Smooth muscle cell (in vitro differentiated cells): ENCODE measurements around the gene LTA4H. TPM values are rescaled to one million over a fixed set of nuclear protein-coding genes. Genes with fewer than 3 reads are reported as not detected.

ENCODE experiments used
- DNase-seq: peaks from one replicate; lab custom pipeline; 2025; ENCODE audit not compliant: unreplicated experiment; lab: John Stamatoyannopoulos, UW
- H2AFZ ChIP-seq: fragments of 200-600 bp; sonication (generic); 2 replicates; pipeline ENCODE4 v1.6.0; 2016; ENCODE audit warnings: antibody characterized with exemption, low read depth, mild to moderate bottlenecking
- H3F3A ChIP-seq: fragments of 200-600 bp; sonication (generic); 2 replicates; pipeline ENCODE4 v1.6.0; 2017; ENCODE audit warnings: antibody characterized with exemption, low read depth
- H3K27ac ChIP-seq: fragments of 200-600 bp; sonication (generic); 2 replicates; pipeline ENCODE4 v1.5.1; 2016; ENCODE audit warnings: low read depth, mild to moderate bottlenecking
- H3K27me3 ChIP-seq: fragments of 200-600 bp; sonication (generic); 2 replicates; pipeline ENCODE4 v1.6.1; 2016; ENCODE audit warnings: low read depth, mild to moderate bottlenecking
- H3K36me3 ChIP-seq: fragments of 200-600 bp; sonication (generic); 2 replicates; pipeline ENCODE4 v1.5.1; 2016; ENCODE audit warnings: low read depth
- H3K4me1 ChIP-seq: fragments of 200-600 bp; sonication (generic); 2 replicates; pipeline ENCODE4 v1.5.1; 2016; ENCODE audit warnings: low read depth
- H3K4me2 ChIP-seq: fragments of 200-600 bp; sonication (generic); 2 replicates; pipeline ENCODE4 v1.6.0; 2016; ENCODE audit warnings: mild to moderate bottlenecking
- H3K4me3 ChIP-seq: fragments of 200-600 bp; sonication (generic); 2 replicates; pipeline ENCODE4 v1.5.1; 2016; ENCODE audit warnings: mild to moderate bottlenecking
- H3K79me2 ChIP-seq: fragments of 200-600 bp; sonication (generic); 2 replicates; pipeline ENCODE4 v1.6.0; 2016; ENCODE audit warnings: low read depth, mild to moderate bottlenecking
- H3K9ac ChIP-seq: fragments of 200-600 bp; sonication (generic); 2 replicates; pipeline ENCODE4 v1.6.0; 2016; ENCODE audit warnings: low read depth
- H3K9me3 ChIP-seq: fragments of 200-600 bp; sonication (generic); replicated peaks from 2 replicates; pipeline ENCODE4 v1.5.1; 2016; ENCODE audit warnings: low read depth
- H4K20me1 ChIP-seq: fragments of 200-600 bp; sonication (generic); 2 replicates; pipeline ENCODE4 v1.6.0; 2016; ENCODE audit warnings: low read depth
- CTCF ChIP-seq: fragments of 200-600 bp; sonication (generic); IDR thresholded peaks from 2 replicates; pipeline ENCODE4 v1.5.1; 2017; ENCODE audit warnings: borderline replicate concordance, mild to moderate bottlenecking, antibody characterized with exemption; ENCODE audit not compliant: insufficient read depth, poor library complexity, severe bottlenecking
- WGBS: methylation state at CpG from one replicate; pipeline ENCODE4 v1.1.7; 2016; ENCODE audit warnings: low lambda C conversion rate; 5-methylcytosine and 5-hydroxymethylcytosine counted together
- polyA plus RNA-seq: library from polyadenylated mRNA; unstranded; fragments of >200 nt; fragmentation: Nextera tagmentation; extraction: Ambion mirVana; gene quantifications from 2 replicates; pipeline ENCODE4 v1.2.1, GENCODE V29; 2016
- total RNA-seq: library from RNA; depleted of rRNA; stranded (reverse); fragments of >200 nt; gene quantifications from 2 replicates; pipeline ENCODE4 v1.2.3, GENCODE V29; 2014

Gene LTA4H
- total and polyA plus RNA-seq, 2 experiments from 2014 or later = 33.9 to 74.4 TPM

- 90% methylated on average over 8 of the region's 8 CpGs for WGBS
- no peak for DNase-seq
Measured at GRCh38 chr12:95976416-95976832, 59.0 kb downstream of the LTA4H start.

GRCh38 chr12:95975491-95975890 is 59.9 kb downstream of the LTA4H start:
- no peak overlapping the region for H2AFZ ChIP-seq
- no peaks in the 10 kb centered on the region for H3K36me3 ChIP-seq
- H3K4me3 ChIP-seq = no peak overlapping the region
- H3K27me3 ChIP-seq = no peaks in the 10 kb centered on the region
- no peak overlapping the region for H3K4me2 ChIP-seq
- H3K9me3 ChIP-seq = no peaks in the 10 kb centered on the region
- no peak overlapping the region for H3K27ac ChIP-seq
- H3K9ac ChIP-seq = no peak overlapping the region
- DNase-seq = no peak
- no peaks in the 10 kb centered on the region for H3K4me1 ChIP-seq
- WGBS = 97% methylated on average over 4 of the region's 4 CpGs
- no peak for TF ChIP-seq CTCF
- no peaks in the 10 kb centered on the region for H3K79me2 ChIP-seq
- H3F3A ChIP-seq = no peaks in the 10 kb centered on the region
- H4K20me1 ChIP-seq = no peaks in the 10 kb centered on the region

More at GRCh38 chr12:95976416-95976832, 59.0 kb downstream of the LTA4H start:
- Histone ChIP-seq H4K20me1 (no peaks in the 10 kb centered on the region), H3K4me3 (no peak overlapping the region), H2AFZ (no peak overlapping the region), H3K4me1 (no peaks in the 10 kb centered on the region), H3K36me3 (no peaks in the 10 kb centered on the region), H3K9me3 (no peaks in the 10 kb centered on the region), H3K27me3 (no peaks in the 10 kb centered on the region), H3K4me2 (no peak overlapping the region), H3K27ac (no peak overlapping the region), H3F3A (no peaks in the 10 kb centered on the region), H3K9ac (no peak overlapping the region), H3K79me2 (no peaks in the 10 kb centered on the region)
- TF ChIP-seq CTCF = no peak

GRCh38 chr12:95974358-95974757 is 61.0 kb downstream of the LTA4H start:
- no peaks in the 10 kb centered on the region for H3F3A ChIP-seq
- H3K79me2 ChIP-seq = no peaks in the 10 kb centered on the region
- no peaks in the 10 kb centered on the region for H3K4me1 ChIP-seq
- no peaks in the 10 kb centered on the region for H3K36me3 ChIP-seq
- no peaks in the 10 kb centered on the region for H4K20me1 ChIP-seq
- WGBS = 94% methylated on average over 2 of the region's 2 CpGs
- no peaks in the 10 kb centered on the region for H3K9me3 ChIP-seq
- no peaks in the 10 kb centered on the region for H3K27me3 ChIP-seq
- H3K4me2 ChIP-seq = no peak overlapping the region
- no peak for DNase-seq
- no peak for TF ChIP-seq CTCF
- H2AFZ ChIP-seq = no peak overlapping the region
- H3K27ac ChIP-seq = no peak overlapping the region
- no peak overlapping the region for H3K9ac ChIP-seq
- no peak overlapping the region for H3K4me3 ChIP-seq

- DNase-seq = no peak
- H3K9ac ChIP-seq = no peak overlapping the region
- no peaks in the 10 kb centered on the region for H3K27me3 ChIP-seq
- 69% methylated on average over 4 of the region's 4 CpGs for WGBS
- no peak overlapping the region for H3K27ac ChIP-seq
- no peaks in the 10 kb centered on the region for H3K79me2 ChIP-seq
- no peaks in the 10 kb centered on the region for H3F3A ChIP-seq
- H2AFZ ChIP-seq = no peak overlapping the region
- no peak for TF ChIP-seq CTCF
- H3K4me1 ChIP-seq = no peaks in the 10 kb centered on the region
- H3K4me2 ChIP-seq = no peak overlapping the region
- no peak overlapping the region for H3K4me3 ChIP-seq
- H3K9me3 ChIP-seq = no peaks in the 10 kb centered on the region
- no peaks in the 10 kb centered on the region for H4K20me1 ChIP-seq
- H3K36me3 ChIP-seq = no peaks in the 10 kb centered on the region
Measured at GRCh38 chr12:95972832-95973456, 62.4 kb downstream of the LTA4H start.
